Islet of Langerhans (tissue), 1 donor: ENCODE results near the gene ELL.
A peak's percentile ranks its signal among the peaks of the same experiment; 100 is the strongest.
"Not testable (repeated sequence)": the region's sequence is repeated elsewhere in the genome, so short reads cannot be mapped to it uniquely, and the experiment has no call there.

Source experiments
- FAIRE-seq: peaks from one replicate; lab custom pipeline; 2011; peaks lifted over from hg19 to GRCh38; lab: Jason Lieb, UNC

ELL gene

GRCh38 chr19:18531485-18531884 is 9.6 kb upstream of the ELL start:
- no peak for FAIRE-seq

GRCh38 chr19:18529782-18530181 is 7.9 kb upstream of the ELL start:
- FAIRE-seq = no peak

- FAIRE-seq = no peak
These were observed 4.4 kb upstream of the ELL start for GRCh38 chr19:18526316-18526715.

DNA sequence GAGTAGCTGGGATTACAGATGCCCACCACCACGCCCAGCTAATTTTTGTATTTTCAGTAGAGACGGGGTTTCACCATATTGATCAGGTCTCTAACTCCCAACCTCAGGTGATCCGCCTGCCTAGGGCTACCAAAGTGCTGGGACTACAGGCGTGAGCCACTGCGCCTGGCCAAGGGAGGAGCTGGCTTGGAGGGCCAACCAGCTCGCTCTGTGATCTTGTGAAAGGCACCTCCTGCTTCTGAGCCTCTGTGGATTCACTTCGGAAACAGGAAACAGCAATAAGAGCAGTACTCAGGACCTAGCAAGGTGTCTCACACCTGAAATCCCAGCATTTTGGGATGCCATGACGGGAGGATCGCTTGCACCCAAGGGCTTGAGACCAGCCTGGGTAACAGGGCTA is 2.0 kb upstream of the ELL start:
- FAIRE-seq = no peak

DNA sequence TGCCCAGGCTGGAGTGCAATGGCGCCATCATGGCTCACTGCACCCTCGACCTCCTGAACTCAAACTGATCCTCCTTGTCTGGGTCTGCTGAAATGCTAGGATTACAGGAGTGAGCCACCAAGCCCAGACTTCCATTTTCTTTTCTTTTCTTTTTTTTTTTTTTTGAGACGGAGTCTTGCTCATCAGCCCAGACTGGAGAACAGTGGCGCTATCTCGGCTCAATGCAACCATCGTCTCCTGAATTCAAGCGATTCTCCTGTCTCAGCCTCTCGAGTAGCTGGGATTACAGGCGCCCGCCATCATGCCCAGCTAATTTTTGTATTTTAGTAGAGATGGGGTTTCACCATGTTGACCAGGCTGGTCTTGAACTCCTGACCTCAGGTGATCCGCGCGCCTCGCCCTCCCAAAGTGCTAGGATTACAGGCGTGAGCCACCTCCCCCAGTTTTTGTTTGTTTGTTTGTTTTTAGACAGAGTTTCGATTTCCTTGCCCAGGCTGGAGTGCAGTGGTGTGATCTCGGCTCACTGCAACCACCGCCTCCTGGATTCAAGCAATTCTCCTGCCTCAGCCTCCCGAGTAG is 1.1 kb upstream of the ELL start:
- not testable (repeated sequence) for FAIRE-seq

GRCh38 chr19:18522124-18522861 is 423 bp upstream of the ELL start:
- peak; percentile 89 for FAIRE-seq

DNA sequence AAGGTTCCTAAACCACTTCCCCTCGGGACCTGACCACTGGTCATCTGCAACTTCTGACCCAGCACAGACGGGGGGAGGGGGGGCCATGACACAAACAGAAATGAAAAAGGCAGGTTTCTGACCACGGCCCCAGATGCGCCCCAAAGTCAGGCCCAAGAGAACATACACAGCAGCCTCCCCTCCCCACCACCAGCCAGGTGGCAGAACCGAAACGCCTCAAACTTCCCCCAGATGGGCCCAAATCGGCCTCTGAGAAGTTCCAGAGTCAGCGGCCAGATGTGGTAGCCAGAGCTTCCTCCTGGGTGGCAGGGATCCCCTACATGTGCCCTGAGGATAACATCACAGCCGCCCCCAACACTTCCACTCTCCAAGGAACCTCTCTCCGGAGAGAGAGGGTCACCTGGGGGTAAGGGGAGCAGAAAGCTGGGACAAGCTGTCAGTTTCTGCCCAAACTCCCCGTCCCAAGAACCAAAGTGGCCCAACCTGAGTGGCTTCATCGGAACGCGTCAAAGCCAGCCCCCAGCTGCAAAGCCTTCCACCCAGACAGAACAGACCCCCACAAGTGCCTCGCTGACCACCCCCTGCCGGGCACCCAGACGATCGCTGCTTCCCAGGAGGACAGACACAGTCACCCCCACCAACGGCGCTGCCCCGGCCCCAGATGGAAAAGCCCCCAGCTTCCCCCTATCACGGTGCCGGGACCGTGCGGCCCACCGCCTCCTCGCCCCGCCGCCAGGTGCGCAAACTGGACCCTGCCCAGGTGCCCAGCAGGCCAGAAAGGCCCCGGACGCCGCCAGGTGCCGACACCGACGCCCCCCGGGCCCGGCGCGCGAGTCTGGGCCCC is 800 bp downstream of the ELL start:
- no peak for FAIRE-seq

DNA sequence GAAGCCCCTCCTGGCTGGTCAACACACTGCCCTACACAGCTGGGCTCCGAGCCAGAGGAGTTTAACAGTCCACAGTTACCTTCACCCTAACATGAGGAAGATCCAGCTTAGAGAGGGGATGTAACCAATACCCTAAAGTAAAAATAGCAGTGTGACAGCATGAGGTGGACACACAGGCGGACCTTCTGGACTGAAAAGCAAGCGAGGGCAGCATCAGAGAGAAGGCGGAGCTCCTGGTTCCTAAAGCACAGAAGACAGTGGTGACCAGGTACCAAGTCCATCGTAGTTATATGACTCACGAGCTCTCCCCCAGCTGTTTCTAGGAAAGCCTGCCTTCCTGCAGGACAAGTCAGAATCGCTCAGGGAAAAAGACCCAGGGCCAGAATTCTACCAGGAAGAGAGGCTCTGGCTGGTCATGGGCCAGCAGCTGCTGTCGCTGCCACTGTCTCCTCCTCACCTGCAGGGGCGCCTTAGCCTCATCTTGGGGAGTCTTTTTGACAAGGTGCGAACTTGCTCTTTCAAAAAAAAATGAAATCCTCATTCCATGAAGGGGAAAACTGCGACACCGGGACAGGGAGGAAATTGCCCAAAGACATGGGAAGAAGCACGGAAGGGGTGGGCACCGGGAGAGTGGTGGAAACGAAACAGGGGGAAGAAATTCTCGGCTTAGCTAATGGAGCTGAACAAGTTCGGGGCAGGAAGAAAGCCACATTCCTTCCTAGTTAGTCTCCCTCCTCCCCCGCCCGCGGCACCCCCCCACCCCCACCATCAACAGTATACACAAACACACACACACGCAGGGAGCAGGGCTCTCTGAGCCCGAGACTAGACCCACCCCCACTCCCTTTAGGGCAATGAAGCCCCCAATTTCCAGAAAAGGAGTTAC is 1.7 kb downstream of the ELL start:
- no peak for FAIRE-seq

- FAIRE-seq = no peak
These were observed 3.2 kb downstream of the ELL start for GRCh38 chr19:18518639-18519038.

- FAIRE-seq = no peak
These were observed 4.3 kb downstream of the ELL start for GRCh38 chr19:18517606-18518005.

DNA sequence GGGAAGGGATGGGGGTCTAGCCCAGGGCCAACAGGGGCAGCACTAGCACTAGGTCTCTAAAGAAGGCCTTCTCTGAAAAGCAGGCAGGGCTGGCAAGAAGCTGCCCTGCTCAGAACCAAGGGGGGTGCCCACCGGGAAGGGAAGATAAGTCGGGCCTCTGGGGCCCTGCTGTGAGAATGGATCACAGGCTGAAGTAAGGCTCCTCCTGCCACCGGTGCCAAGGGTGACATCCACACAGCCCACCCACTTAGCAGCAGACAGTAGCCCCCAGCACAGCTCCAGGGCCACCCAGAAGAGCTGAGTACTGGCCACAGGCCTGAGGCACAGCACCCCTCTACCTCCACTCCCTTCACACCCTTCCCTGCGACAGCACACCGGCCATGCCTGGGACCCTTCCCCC is 5.9 kb downstream of the ELL start:
- FAIRE-seq = no peak

DNA sequence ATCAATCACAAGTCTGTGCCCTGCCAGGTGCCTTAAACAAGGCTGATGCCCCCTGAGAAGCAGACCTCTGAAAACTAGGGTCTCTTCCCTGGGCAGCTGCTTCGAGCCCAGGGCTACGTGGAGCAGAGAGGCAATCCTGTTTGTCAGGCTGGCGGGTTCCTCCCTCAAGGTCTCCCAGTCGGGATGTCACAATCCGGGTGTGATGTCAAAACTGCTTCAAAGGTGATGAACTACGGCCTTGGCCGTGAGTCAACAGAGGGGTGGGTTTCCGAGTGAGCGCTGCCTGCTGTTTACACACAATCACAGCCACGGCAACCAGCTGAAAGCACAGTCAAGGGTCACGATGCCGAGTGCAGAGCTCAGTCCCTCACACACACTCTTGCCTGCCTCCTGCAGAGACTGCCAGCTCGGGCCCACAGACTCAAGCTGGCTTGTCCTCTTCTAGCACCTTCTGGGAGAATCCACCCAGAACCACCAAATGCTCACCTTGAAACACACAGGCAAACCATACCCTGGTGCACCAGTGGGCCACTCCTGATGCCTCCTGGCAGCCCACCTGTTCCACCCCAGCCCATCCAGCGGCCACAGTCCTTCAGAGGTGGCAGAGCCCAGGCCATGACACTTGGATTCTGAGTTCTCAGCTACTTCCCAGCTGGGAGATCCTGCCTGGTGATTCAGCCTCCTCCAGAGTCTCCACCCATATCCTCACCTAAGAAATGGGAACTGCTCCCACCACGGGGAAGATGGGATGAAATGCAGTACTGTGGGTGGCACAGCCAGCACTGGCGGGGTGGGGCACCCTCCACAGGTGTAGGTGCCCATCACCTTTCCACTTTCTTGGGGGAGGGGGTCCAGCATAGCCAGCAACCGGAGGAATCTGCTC is 6.8 kb downstream of the ELL start:
- FAIRE-seq = no peak

- no peak for FAIRE-seq
These were observed 8.0 kb downstream of the ELL start for GRCh38 chr19:18513868-18514267.

- no peak for FAIRE-seq
These were observed 11.7 kb downstream of the ELL start for GRCh38 chr19:18510216-18510615.

- FAIRE-seq = no peak
These were observed 13.3 kb downstream of the ELL start for GRCh38 chr19:18508585-18508984.

GRCh38 chr19:18507727-18508440 is 14.0 kb downstream of the ELL start:
- FAIRE-seq = no peak

DNA sequence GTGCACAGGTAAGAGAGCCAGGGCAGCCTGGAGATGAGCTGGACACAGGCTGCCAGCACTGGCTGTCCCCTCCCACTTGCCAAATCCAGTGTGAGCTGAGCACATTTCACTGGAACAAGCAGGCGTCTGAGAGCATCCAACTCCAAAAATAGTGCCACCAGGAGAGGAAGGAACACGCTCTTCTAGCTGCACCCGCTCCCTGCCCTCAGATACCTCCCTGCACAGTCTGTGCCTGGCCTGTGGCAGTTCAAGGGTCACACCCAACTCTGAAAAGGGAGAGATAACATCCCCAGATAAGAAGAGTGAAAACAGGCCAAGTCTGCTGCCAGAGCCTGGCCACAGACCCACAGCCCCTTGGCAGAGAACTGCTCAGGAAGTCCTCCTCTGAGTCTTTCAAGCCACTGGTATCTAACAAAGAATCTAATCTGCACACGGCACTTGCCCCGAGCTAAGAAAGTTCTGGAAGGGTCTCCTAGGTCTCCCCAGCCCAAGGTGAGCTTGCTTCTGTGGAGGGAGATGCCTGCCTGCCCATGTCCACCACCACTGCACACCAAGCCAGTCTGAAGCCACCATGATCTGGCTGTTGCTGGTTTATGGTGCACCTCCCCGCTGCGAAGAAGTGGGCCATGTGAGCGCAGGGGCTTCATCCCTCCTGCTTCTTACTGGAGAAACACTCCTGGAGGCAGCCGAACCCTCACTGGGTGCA is 14.7 kb downstream of the ELL start:
- FAIRE-seq = no peak

DNA sequence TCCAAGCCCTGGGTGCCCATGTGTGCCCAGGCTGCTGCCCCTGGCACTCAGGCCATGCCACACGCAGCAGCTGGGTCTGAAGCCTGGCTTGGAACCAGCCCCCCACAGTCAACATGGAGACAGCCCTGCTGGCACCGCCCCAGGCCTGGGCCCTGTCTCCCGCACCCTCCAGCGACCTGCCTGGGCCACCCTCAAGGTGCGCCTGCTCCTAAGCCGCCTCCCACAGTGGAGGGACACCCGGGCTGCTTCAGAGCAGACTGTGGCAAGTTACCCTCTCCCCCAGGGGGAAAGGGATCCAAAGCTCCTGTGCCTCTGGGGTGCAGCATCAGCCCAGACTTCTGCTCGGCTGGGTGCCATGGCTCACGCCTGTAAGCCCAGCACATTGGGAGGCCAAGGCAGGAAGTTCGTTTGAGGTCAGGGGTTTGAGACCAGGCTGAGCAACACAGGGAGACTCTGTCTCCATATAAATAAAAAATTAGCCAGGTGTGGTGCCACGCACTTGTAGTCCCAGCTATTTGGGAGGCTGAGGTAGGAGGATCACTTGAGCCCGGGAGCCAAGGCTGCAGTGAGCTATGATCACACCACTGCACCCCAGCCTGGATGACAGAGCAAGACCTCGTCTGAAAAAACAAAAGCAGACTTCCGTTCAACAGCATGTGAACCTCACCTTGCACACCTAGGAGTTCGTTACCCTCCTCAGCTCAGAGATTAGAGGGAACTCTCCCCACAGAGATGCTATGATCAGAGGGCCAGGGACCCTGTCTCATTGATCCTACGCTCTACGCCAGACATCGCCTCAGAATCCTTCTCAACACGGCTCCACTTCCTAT is 15.6 kb downstream of the ELL start:
- no peak for FAIRE-seq
